OCI-LY1 (cell line): ENCODE results near the gene DHRS1.

ENCODE experiments used
- H2AFZ ChIP-seq: fragments of 200-600 bp; sonication (generic), shearing (Covaris generic); 2 replicates; pipeline ENCODE4 v1.6.0; 2014; ENCODE audit warnings: antibody characterized with exemption, mild to moderate bottlenecking, low read length
- H3F3A ChIP-seq: fragments of 200-600 bp; sonication (generic), shearing (Covaris generic); 2 replicates; pipeline ENCODE4 v1.6.0; 2014; ENCODE audit warnings: mild to moderate bottlenecking, antibody characterized with exemption, low read length, moderate library complexity; ENCODE audit not compliant: insufficient read depth
- H3K27ac ChIP-seq: fragments of 200-600 bp; sonication (generic); 2 replicates; pipeline ENCODE4 v1.5.1; 2014; ENCODE audit warnings: low read length, mixed run types, mild to moderate bottlenecking, low read depth; ENCODE audit not compliant: poor library complexity, severe bottlenecking
- H3K27me3 ChIP-seq: fragments of 200-600 bp; sonication (generic); 2 replicates; pipeline ENCODE4 v1.6.0; 2014; ENCODE audit warnings: antibody characterized with exemption, mild to moderate bottlenecking, low read length, moderate library complexity; ENCODE audit not compliant: insufficient read depth
- H3K36me3 ChIP-seq: fragments of 200-600 bp; sonication (generic); 2 replicates; pipeline ENCODE4 v1.6.1; 2014; ENCODE audit warnings: mild to moderate bottlenecking, antibody characterized with exemption, low read length, moderate library complexity, mixed read lengths; ENCODE audit not compliant: insufficient read depth
- H3K4me1 ChIP-seq: fragments of 200-600 bp; sonication (generic); 2 replicates; pipeline ENCODE4 v1.5.1; 2014; ENCODE audit warnings: mild to moderate bottlenecking, low read length, moderate library complexity; ENCODE audit not compliant: insufficient read depth, severe bottlenecking
- H3K4me2 ChIP-seq: fragments of 200-600 bp; sonication (generic), shearing (Covaris generic); 2 replicates; pipeline ENCODE4 v1.6.1; 2014; ENCODE audit warnings: low read length
- H3K4me3 ChIP-seq: fragments of 200-600 bp; sonication (generic); 2 replicates; pipeline ENCODE4 v1.5.1; 2014; ENCODE audit warnings: low read length, low read depth, mild to moderate bottlenecking, mixed read lengths; ENCODE audit not compliant: poor library complexity, severe bottlenecking
- H3K79me2 ChIP-seq: fragments of 200-600 bp; shearing (Covaris generic); 2 replicates; pipeline ENCODE4 v1.6.1; 2016; ENCODE audit warnings: mixed run types, low read length, mixed read lengths; ENCODE audit not compliant: insufficient read depth
- H3K9ac ChIP-seq: fragments of 200-600 bp; sonication (generic), shearing (Covaris generic); 2 replicates; pipeline ENCODE4 v1.6.1; 2014; ENCODE audit warnings: mild to moderate bottlenecking, low read length, mixed read lengths
- H3K9me2 ChIP-seq: fragments of 200-600 bp; sonication (generic), shearing (Covaris generic); 2 replicates; pipeline ENCODE4 v1.6.1; 2014; ENCODE audit warnings: low read depth, mild to moderate bottlenecking, low read length, mixed read lengths
- H3K9me3 ChIP-seq: fragments of 200-600 bp; shearing (Covaris generic); 2 replicates; pipeline ENCODE4 v1.6.1; 2014; ENCODE audit warnings: low read length, mixed read lengths
- H4K20me1 ChIP-seq: fragments of 200-600 bp; sonication (generic), shearing (Covaris generic); 2 replicates; pipeline ENCODE4 v1.6.0; 2016; ENCODE audit warnings: mild to moderate bottlenecking, low read length; ENCODE audit not compliant: insufficient read depth
- CTCF ChIP-seq: fragments of 200-600 bp; sonication (generic), shearing (Covaris generic); IDR thresholded peaks from 2 replicates; pipeline ENCODE4 v1.5.1; 2017; ENCODE audit warnings: mild to moderate bottlenecking, antibody characterized with exemption, low read length, moderate library complexity, mixed read lengths
- EZH2 ChIP-seq: fragments of 200-600 bp; sonication (generic), shearing (Covaris generic); IDR thresholded peaks from 2 replicates; pipeline ENCODE4 v1.8.0; 2017; ENCODE audit warnings: borderline replicate concordance, mixed run types, mild to moderate bottlenecking, antibody characterized with exemption, low read length, moderate library complexity, mixed read lengths

DHRS1 gene

GRCh38 chr14:24327303-24327702 lies 27.7 kb upstream of the DHRS1 start:
- Histone ChIP-seq H2AFZ (no peak overlapping the region), H3K4me3 (no peak overlapping the region), H3K9me3 (no peaks in the 10 kb centered on the region), H3K79me2 (no peaks in the 10 kb centered on the region), H3K9ac (no peak overlapping the region), H3K27me3 (peaks cover 10% of the 10 kb centered on the region; the same call in 1 of the 2 replicates), H3K4me2 (no peak overlapping the region), H4K20me1 (no peaks in the 10 kb centered on the region), H3F3A (no peaks in the 10 kb centered on the region), H3K4me1 (peaks cover 7% of the 10 kb centered on the region), H3K36me3 (no peaks in the 10 kb centered on the region), H3K9me2 (no peaks in the 10 kb centered on the region), H3K27ac (no peak overlapping the region)
- no peak for TF ChIP-seq CTCF
- TF ChIP-seq EZH2, result no peak

GRCh38 chr14:24325963-24326362 lies 26.4 kb upstream of the DHRS1 start:
- TF ChIP-seq EZH2 (no peak), CTCF (no peak)

GRCh38 chr14:24325041-24325530 lies 25.5 kb upstream of the DHRS1 start:
- no peaks in the 10 kb centered on the region for H3K36me3 ChIP-seq
- no peaks in the 10 kb centered on the region for H3K9me3 ChIP-seq
- H2AFZ ChIP-seq, result no peak overlapping the region
- H4K20me1 ChIP-seq, result no peaks in the 10 kb centered on the region
- H3K4me1 ChIP-seq, result no peaks in the 10 kb centered on the region
- no peak overlapping the region for H3K9ac ChIP-seq
- no peak overlapping the region for H3K27ac ChIP-seq
- H3K4me2 ChIP-seq, result no peak overlapping the region
- H3K27me3 ChIP-seq, result peaks cover 5% of the 10 kb centered on the region; the same call in 1 of the 2 replicates
- TF ChIP-seq EZH2 (no peak), CTCF (no peak)
- no peak overlapping the region for H3K4me3 ChIP-seq
- no peaks in the 10 kb centered on the region for H3K9me2 ChIP-seq
- no peaks in the 10 kb centered on the region for H3F3A ChIP-seq
- no peaks in the 10 kb centered on the region for H3K79me2 ChIP-seq

More at GRCh38 chr14:24325963-24326362, 26.4 kb upstream of the DHRS1 start:
- Histone ChIP-seq H3K36me3 (no peaks in the 10 kb centered on the region), H3K9me3 (no peaks in the 10 kb centered on the region), H3K27me3 (peaks cover 6% of the 10 kb centered on the region; the same call in 1 of the 2 replicates), H3K4me2 (no peak overlapping the region), H3K79me2 (no peaks in the 10 kb centered on the region), H3K4me3 (no peak overlapping the region), H3K9ac (no peak overlapping the region), H3F3A (no peaks in the 10 kb centered on the region), H4K20me1 (no peaks in the 10 kb centered on the region), H2AFZ (no peak overlapping the region), H3K4me1 (no peaks in the 10 kb centered on the region), H3K9me2 (no peaks in the 10 kb centered on the region), H3K27ac (no peak overlapping the region)
